Measurements from ENCODE around the gene LRRC28.

Gene LRRC28

DNA sequence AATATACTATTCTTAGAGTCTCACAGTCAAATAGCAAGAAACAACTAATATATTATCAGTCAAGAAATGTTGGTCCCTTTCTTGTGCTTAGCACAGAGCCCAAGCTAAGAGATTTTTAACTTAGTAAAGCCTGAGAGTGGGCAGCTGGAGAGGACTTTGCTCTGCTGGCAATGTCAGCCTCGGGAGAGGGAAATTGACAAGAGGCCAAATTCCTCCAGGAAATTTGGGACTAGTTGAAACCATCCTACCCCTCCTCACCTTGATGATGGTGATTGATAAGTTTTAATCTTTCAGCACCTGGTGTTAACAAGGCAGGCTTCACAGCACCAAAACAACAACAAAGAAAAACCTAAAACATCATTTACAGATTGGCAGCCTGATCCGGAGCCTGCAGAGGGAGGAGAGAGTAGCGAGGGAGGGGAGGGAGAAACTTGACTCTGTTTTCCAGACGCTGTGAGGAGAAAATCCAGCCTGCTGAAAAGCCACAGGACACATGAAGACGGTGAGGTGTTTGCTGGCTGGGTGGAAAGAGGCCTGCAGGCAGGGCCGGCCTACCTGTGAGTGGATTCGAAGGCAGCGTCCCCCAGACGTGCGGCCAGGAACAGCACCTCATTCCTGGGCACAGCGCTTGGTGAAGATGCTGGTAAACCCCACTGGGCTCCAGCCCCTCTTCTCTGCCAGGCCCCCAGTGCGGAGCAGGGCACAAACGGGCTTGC lies 150.9 kb downstream of the LRRC28 start:
- no peak for DNase-seq

DNA sequence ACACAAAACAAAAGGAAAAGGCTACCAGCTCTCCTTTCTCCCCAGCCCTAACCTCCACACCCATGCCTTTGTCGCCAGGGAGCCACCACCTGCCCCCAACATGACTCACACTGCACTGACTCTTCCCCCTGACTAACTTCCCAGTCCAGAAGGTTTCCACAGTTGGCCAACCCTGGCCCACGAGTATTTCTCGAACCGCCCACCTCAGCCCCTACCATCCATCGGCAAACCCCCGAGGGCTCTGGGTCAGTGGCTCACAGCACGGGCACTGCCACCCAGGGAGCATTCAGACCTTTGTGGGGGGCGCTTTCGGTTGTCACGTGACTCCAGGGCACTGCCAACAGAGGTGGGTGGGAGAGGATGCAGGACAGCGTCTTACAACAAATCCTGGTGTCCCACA lies 152.3 kb downstream of the LRRC28 start:
- DNase-seq: no peak

DNA sequence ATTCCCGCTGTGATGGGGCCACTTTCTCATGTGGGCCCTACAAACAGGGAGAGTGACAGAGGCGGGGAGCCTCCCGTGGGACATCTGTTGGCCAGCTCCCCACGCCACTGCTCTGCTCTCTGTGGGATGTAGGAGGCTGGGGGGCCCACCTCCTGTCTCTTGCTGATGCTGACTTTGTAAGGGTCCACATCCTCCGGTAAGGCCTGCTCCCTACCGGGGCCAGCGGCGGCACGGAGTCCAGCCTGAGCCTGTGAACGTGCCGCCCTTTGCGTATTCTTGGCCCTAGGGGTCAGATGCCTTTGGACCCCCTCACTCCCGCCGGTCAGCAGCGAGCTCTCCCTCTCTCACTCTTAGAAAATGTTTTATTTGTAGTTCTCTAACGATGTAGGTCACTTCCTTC lies 153.2 kb downstream of the LRRC28 start:
- no peak for DNase-seq

DNA sequence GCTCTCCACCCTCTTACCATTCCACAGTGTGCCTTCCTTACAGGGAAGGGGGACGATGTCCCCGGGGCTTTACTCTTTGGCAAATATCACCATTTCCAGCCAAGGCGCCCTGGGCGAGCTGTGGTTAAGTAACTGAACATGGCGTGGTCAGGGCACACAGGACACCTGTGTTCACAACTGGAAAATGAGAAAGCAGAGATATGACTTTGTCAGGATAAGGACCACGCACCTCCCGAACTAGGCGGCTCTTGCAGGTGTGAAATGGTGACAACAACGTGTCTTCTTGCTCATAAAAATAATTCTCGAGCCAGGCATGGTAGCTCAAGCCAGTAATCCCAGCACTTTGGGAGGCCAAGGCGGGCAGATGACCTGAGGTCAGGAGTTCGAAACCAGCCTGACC lies 154.8 kb downstream of the LRRC28 start:
- DNase-seq: no peak

DNA sequence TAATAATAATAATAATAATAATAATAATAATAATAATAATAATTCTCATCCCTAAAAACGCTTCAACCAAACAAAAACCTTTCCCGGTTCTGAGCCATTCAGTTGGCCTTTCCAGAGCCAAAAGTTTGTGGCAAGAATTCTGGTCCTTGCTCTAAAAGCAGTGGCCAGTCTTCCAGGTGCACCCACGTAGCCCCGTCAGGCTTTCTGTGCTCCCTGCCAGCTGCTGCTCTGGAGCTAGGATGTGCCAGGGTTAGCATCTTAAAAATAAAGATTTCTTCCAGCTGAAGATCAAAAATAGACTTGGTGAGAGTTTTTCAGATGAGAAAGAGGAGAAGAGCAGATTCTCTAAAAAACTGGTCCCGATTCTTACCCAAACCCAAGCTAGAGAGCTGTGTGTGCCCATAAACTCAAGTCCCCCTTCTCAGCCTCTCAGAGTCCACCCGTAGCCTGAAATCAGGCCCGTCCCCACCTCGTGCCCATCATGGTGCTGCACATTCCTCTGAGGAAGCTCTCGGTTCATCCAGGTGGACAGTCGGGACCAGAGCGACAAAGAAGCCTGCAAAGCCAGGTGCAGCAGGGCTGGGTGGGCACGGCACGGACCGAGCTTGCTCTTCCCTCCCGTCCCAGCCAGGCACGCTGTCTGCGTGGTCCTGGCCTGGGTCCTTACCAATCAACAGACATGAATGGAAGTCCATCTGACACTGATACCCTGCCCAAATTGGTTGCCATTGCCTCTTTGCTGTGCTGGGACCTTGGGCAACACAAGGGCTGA lies 155.6 kb downstream of the LRRC28 start:
- no peak for DNase-seq

DNA sequence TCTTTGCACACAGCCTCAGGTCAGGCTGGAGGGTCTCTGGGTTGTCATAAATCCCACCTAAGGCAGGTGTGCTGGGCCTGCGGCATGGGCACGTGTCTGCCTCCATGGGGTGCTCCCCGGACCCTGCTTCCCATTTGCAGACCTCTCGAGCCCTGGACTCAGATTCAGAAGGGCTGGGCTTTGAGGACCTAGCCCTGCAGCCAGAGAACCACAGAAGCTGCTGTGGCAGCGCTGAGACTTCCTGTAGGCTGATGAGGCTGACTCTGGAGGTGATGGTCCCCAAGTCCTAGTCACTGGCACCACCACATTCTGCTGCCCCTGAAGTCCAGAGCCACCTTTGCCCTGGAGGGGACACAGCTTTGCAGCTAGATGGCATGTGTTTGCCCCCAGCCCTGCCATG lies 156.4 kb downstream of the LRRC28 start:
- DNase-seq: no peak

DNA sequence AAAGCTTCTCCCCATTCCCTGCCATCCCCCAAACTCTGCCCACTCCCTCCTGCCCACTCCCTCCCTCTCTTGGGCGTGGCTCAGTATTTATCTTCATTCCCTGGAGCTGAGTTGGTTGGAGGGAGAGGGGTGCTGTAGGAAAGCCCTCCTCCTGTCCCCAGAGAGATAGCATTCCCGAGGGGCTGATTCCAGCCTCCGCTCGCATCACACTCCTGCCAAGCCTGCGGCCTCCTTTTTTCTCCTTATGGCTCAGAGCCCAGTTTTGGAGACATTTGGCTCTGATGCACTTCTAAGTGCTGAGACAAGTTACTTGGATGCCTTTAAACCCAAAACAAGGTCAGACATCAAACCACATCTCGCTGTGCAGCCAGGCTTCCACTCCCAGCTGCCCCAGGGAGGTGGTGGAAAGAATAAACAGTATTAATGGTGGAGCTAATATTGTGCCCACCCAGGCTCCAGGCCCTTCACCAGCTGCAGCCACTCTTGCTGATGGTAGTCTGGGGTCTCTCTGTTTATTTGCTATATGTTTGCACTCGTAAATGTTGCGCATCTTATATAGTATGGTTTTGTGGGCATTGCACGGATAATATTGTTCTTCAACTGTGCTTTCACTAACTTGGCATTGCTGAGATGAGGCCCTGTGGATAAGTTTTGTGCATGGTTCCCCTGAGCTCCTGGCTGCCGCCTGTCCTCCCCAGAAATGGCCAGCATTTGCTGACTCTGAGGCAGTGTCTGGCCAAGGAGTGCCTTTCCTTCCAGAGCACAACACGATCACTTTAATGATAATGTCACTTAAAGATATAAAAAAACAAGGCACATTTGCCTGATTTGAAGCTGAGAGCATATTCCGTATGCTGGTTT lies 157.2 kb downstream of the LRRC28 start:
- no peak for DNase-seq

DNA sequence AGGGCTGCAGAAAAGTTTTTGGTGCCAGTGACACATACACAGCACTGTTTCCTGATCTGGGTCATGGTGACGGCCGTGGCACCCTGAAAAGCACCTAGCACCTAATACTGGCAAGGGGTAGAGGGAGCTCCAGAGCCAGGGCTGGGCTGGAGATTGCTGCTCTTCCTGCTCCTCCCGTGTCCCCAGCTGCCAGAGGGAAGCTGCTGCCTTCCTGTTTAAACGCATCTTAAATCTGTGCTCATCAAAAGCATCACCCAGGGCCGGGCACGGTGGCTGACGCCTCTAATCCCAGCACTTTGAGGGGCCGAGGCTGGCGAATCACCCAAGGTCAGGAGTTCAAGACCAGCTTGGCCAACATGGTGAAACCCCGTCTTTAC lies 157.8 kb downstream of the LRRC28 start:
- DNase-seq: no peak

DNA sequence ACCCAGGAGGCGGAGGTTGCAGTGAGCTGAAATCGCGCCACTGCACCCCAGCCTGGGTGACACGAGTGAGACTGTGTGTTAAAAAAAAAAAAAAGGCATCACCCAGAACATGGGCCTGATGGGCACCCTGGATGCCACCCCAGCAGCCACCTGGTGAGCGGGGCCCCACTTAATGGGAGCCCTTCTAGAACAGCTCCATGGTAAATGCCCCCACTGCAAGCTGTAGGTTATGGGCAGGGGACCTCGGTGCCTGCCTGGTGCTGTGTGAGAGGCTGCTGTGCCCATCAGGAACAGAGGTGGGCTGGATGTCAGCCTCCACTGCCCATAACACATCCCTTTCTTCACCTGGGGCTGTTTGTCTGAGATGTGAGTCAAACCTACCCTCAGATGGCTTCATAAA lies 158.3 kb downstream of the LRRC28 start:
- no peak for DNase-seq

DNA sequence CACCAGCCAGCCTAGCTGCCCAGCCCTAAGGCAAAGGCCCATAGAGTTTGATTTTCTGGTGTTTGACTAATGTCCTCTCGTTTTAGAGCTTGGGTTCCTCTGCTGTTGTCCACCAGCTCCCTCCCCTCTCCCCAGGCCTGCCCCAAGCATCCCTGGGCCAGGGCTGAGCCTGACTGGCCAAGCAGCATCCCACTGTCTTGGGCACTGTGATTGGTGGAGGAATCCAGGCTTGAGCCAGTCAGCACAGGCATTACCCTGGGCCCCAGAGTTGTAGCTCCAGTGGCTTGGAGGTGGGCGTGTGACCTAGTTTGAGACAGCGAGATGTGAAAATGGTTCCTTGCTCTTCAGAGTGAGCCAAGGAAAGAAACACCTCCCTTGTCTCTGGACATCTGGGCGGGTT lies 159.2 kb downstream of the LRRC28 start:
- DNase-seq: no peak

DNA sequence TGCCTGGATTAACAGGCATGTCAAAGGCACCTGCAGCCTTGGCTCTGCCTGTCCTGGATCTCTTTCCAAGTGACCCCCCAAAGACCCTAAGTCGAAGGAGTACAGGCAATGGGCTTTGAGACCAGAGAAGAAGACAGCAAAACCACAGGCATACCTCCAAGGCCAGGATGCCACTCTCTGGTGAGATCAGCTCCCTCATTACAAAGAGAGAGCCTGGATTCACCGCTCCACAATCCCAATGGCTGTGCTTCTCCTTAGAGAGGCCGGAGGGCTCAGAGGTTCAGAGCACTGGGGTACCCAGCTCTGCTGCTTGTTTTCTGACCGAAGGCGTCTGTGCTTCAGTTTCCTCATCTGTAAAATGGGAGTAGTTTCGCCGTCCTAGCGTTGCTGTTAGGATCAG lies 160.0 kb downstream of the LRRC28 start:
- DNase-seq: no peak

DNA sequence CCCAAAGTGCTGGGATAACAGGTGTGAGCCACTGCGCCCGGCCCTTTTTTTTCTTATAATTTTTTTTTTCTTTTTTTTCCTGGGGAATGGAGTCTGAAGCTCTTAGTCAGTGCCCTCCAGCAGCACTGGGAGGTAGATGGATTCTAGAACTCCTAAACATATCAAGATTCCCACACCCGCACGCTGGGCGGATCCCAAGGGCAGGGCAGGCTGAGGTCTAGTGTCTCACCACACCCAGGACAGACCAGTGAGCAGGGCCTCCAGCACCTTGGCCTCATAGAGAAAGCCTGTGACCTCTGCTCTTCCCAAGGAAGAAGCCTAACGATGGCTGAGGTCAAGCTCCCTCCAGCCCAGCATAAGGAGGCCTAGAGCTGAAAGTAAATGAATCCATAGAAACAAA lies 160.8 kb downstream of the LRRC28 start:
- DNase-seq: no peak

DNA sequence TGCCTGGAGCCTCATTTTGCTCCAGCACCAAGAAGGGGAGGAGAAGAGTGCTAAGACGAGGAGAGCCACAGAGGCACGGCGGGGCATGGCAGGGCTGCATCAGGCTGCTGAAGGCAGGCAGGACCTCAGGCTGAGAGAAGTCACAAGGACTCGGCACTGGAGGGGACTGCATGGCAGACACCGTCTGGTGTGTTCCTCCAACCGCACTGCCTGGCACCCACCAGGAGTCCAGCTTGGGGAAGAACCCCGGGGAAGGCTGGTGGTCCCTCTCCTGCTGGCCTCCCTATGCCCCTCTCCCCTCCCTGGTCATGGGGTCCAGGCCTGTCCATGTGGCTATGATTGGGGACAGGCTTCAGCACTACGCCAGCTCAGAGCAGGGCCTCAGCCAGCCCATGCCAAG lies 161.3 kb downstream of the LRRC28 start:
- DNase-seq: no peak

DNA sequence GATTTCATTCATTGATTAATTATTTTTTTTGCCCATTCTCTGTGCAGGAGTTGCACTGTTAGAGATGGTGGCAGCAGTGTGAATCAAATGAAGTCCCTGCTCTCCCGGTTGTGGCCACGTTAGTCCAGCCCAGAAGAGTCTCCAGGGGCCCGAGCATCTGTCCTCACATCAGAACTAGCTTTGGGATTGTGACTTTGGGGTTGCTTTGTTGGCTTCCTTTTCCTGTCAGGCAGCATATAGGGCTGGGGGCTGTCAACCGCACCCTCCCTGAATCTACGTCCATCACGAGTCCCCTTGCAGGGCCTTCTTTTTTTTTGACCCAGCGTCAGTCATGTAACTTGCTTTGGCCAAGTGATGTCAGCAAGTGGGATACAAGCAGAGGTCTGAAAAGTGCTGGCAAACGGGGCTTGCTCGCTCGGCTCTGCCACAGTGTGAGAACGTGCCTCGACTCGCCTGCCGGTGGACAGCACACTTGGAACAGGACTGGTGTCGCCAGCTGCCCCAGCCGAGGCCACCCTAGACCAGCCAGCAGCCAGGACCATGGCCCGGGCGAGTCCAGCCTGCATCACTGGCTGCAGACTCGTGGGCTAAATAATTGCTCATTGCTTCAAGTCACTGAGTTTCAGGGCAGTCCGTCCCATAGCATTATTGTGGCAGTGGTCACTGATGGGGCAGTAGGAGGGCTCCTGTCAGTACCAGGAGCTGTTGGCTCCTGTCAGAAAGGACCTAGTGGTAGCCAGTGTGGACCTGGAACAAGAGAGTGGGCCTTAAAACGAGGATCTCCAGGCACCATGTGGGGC lies 162.9 kb downstream of the LRRC28 start:
- DNase-seq: no peak

DNA sequence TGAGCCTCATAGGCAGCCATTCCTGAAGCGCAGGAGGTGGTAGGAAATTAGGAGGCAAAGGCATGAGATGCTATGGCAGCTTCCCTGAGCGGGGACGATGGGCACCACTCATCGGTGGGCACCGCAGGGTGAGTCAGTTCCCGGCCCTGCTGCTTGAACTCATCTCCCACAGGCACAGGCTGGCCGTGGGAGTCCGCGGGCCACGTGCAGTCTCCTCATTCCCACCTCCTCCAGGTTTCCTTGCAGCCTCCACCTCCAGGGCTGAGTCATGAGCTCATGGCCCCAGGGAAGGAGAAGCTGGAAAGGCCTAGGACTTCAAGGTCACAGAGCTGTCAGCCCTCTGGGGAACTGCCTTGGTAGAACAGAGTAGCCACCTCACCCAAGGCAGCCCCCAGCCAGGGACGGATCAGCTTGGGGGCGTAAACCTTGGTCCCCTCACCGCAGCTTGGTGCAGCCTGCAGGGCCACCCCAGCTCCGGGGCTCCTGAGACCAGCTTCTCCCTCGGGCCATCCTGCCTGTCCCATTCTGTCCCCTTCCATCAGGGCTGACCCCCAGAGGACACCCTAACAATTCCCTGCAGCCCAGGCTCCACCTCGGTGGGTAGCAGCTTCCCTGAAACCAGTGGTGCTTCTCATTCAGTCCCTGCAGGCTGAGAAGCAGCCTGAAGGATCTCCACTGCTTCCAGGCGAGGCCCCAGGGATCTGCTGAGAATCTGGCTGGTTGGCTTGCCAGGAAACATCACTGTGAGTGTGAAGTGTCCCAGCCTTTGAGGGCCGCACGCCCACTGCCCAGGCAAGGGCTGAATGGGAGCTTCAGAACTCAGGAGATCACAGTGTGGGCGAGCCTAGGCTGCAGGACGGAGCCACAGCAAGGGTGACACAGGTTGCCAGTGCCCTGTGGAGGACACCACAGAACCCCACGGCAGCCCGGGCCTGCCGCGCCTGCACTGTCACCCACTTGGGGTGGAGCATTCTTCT lies 163.8 kb downstream of the LRRC28 start:
- no peak for DNase-seq

DNA sequence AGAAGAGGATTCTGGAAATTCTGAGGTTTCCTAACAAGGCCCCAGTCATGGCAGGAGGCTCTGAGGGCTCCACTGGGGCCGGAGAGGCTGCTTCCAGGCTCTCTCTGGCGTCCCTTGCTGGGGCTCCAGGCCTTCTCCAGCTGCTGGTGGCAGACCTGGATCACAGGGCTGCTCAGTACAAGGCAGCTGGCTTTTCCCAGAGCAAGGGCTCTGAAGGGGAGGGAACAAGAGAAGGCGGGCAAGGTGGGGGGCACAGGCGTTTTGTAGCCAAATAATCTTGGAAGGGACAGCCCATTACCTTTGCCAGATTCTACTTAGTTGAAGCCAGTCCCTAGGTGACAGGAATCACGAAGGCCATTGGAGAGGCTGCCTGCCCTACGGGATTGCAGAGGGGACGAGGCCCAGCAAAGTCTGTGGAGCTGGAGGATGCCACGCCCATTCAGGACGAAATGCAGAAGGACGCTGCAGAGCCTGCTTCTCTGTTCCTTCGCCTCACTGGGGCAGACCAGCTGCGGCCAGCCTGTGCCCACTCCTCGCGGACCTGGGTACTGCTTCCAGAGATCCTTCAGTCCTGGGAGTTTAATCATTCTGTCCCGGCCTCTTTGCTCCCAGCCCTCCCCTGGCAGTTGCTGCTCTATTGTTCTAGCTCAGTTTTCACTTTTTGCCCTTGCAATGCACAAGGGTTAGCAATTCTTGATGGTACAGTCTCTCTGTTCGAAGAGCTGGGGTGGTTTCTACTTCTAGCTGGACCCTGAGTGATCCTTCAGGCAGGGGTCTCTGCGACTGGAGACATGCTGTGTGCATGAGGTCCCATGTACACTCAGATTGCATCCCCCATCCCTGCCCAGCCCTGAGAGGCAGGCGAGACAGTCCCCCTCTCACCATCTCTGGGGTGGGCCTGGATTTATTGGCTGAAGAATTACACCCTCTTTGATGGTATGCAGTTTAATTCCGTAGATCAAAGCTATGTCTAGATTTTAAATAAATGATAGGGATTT lies 165.2 kb downstream of the LRRC28 start:
- no peak for DNase-seq

DNA sequence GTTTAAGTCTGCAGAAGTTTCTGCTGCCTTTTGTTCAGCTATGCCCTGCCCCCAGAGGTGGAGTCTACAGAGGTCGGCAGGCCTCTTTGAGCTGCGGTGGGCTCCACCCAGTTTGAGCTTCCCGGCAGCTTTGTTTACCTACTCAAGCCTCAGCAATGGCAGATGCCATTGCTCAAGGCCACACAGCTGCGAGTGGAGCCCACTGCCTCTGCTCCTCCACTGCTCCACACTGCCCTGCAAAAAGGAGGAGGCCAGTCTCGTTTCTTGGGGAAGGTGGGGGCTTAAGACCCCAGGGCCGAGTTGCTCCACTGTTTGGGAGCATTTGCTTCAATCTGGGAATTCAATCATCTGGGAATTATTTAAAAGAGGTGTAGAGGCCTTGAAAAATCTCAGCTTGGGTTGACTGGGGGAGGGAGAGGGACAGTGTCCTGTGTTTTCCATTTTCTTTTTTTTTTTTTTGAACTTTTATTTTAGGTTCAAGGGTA lies 169.9 kb downstream of the LRRC28 start:
- no peak for DNase-seq

DNA sequence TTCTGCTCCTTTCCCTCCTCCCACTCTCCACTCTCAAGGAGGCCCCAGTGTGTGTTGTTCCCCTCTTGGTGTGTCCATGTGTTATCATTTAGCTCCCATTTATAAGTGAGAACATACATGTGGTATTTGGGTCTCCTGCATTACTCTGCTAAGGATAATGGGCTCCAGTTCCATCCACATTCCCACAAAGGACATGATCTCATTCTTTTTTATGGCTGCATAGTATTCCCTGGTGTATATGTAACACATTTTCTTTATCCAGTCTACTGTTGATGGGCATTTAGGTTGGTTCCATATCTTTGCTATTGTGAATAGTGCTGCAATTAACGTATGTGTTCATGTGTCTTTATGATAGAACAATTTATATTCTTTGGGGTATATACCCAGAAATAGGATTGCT lies 170.5 kb downstream of the LRRC28 start:
- DNase-seq: no peak

DNA sequence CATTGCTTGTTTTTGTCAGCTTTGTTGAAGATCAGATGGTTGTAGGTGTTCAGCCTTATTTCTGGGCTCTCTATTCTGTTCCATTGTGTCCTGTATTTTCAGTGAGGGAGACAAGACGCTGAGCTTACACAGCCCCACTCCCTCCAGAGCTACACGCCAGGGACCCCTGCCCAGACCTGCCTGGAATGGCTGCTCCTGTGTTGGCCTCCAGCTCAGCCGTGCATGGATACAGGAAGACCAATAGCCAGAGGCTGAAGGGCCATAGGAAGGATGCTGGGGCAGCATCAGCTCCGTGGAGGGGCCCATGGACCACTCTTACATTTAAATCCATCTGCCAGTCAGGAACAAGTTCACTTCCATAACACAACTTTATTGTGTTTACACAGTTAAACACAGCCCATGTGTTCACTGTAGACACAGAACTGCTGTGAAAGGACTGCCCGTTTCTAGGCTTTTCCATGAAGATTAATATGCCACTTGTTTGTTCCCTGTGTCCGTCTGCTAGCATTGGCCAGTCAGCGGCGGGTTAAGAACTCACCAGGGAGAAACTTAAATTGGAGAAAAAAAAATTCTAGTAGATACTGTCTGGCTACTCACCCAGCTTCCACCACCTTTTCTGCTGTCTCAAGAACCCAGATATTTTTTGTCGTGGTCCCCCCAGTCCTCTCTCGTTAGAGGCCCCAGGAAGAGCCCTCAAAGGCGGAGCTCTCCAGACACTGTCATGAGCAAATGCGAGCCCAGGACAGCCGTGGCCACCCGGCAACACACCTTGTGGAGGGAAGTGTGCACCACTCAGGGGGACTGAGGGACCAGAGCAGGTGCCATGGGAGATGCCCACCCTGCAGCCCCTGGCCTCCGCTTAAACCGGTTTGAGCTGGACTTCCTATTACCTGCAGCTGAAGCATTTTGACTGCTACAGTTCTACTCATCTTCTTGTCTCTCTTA lies 172.2 kb downstream of the LRRC28 start:
- no peak for DNase-seq

All from activated gamma-delta T cell (primary cell).